HL-60 (cell line): Measurements from ENCODE around the gene CD44.
A peak's percentile ranks its signal among the peaks of the same experiment; 100 is the strongest.

Experiments used
- CTCF ChIP-seq: IDR thresholded peaks from one replicate; pipeline ENCODE4 v1.5.1; 2011; ENCODE audit warnings: low read length, control low read depth, inconsistent platforms; ENCODE audit not compliant: insufficient read depth
- POLR2AphosphoS5 ChIP-seq: IDR thresholded peaks from 2 replicates; pipeline ENCODE4 v1.6.1; 2012; ENCODE audit warnings: low read depth
- TF ChIP-seq, protein P1 (sequence below): IDR thresholded peaks from 2 replicates; pipeline ENCODE4 v1.6.1; 2012; ENCODE audit warnings: low read depth; ENCODE audit not compliant: insufficient replicate concordance

DNA sequence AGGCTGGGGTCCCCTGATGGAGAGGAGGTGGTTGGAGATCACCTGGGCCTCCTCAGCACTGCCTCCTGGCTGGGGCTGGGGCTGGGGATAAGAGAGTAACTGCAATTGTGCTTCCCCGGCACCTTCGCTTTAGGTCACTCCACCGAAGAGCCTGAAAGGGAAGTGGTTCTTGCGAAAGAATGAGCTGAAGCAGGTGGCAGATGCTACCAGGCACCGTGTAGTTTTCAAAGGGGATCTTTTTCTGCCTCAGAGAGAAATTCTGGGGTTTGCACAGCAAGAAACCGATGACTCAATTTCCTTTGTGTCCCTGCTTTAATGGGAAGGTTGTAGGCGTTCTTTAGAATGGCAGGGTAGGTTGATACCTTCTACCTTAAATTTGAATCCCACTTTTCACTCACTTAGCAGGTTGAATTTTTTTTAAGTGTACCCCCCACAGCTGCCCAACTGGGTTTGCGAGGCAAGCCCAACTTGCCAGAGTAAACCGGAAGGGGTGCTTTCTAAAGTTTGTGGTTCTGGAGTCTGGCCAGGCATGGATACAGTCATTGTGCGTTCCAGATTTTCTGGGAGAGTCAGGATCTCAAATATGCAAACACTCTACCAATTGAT, 5.3 kb downstream of the CD44 start:
- no peak for TF ChIP-seq CTCF
- TF ChIP-seq, protein P1, sequence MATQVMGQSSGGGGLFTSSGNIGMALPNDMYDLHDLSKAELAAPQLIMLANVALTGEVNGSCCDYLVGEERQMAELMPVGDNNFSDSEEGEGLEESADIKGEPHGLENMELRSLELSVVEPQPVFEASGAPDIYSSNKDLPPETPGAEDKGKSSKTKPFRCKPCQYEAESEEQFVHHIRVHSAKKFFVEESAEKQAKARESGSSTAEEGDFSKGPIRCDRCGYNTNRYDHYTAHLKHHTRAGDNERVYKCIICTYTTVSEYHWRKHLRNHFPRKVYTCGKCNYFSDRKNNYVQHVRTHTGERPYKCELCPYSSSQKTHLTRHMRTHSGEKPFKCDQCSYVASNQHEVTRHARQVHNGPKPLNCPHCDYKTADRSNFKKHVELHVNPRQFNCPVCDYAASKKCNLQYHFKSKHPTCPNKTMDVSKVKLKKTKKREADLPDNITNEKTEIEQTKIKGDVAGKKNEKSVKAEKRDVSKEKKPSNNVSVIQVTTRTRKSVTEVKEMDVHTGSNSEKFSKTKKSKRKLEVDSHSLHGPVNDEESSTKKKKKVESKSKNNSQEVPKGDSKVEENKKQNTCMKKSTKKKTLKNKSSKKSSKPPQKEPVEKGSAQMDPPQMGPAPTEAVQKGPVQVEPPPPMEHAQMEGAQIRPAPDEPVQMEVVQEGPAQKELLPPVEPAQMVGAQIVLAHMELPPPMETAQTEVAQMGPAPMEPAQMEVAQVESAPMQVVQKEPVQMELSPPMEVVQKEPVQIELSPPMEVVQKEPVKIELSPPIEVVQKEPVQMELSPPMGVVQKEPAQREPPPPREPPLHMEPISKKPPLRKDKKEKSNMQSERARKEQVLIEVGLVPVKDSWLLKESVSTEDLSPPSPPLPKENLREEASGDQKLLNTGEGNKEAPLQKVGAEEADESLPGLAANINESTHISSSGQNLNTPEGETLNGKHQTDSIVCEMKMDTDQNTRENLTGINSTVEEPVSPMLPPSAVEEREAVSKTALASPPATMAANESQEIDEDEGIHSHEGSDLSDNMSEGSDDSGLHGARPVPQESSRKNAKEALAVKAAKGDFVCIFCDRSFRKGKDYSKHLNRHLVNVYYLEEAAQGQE: no peak
- TF ChIP-seq POLR2AphosphoS5: peak; percentile 93
